ENCODE measurements around the gene ZNF789. TPM values are rescaled to one million over a fixed set of nuclear protein-coding genes. Genes with fewer than 3 reads are reported as not detected.
"Not testable (repeated sequence)": the region's sequence is repeated elsewhere in the genome, so short reads cannot be mapped to it uniquely, and the experiment has no call there.

ZNF789 gene
- total RNA-seq, 2 donors from 2014 or later, result 13.7 to 16.5 TPM

DNA sequence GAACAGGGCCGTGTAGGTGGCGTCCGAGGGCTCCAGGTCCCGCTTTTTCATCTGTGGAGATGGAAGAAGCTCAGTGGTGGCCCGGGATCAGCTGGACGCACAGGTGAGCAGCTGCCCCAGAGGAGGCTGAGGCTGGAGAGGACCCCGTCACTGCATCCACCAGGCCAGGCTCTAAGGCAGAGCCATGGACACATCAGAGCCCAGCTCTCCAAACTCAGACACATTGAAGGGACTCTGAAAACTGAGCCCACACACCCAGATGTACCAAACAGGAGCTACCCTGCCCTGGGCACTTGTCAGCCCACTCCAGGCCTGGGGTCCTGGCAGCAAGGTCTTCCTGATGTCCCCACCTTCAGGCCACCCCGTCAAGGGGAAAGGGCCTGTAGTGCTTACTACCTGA lies 42.9 kb upstream of the ZNF789 start:
- Histone ChIP-seq H3K9ac (ENCODE audit: extremely low read depth, low read length, poor library complexity, severe bottlenecking) (no peak overlapping the region), H3K4me3 (ENCODE audit: low read length) (no peak overlapping the region), H3K4me1 (ENCODE audit: control insufficient read depth, insufficient read depth, low read length) (peaks cover 8% of the 10 kb centered on the region), H3K9me3 (ENCODE audit: control insufficient read depth, low read length) (no peaks in the 10 kb centered on the region), H3K36me3 (ENCODE audit: control insufficient read depth, insufficient read depth, low read length) (peaks cover 60% of the 10 kb centered on the region), H3K27me3 (ENCODE audit: control insufficient read depth, insufficient read depth, low read length, poor library complexity, severe bottlenecking) (no peaks in the 10 kb centered on the region), H3K27ac (ENCODE audit: low read depth, low read length) (no peak overlapping the region)
- peaks cover 2% of the 10 kb centered on the region for H3K9me3 Mint-ChIP-seq
- DNase-seq, result no peak
- H3K36me3 Mint-ChIP-seq (ENCODE audit: low read depth), result peaks cover 75% of the 10 kb centered on the region
- 93 to 100% methylated on average over 8 of the region's 8 CpGs for WGBS, 2 experiments (ENCODE audit: insufficient coverage in 1 of 2, insufficient read length in 1 of 2)
- no peak overlapping the region for H3K4me3 Mint-ChIP-seq
- no peak overlapping the region for H3K27ac Mint-ChIP-seq
- H3K4me1 Mint-ChIP-seq, result peaks cover 10% of the 10 kb centered on the region
- TF ChIP-seq, protein P1, sequence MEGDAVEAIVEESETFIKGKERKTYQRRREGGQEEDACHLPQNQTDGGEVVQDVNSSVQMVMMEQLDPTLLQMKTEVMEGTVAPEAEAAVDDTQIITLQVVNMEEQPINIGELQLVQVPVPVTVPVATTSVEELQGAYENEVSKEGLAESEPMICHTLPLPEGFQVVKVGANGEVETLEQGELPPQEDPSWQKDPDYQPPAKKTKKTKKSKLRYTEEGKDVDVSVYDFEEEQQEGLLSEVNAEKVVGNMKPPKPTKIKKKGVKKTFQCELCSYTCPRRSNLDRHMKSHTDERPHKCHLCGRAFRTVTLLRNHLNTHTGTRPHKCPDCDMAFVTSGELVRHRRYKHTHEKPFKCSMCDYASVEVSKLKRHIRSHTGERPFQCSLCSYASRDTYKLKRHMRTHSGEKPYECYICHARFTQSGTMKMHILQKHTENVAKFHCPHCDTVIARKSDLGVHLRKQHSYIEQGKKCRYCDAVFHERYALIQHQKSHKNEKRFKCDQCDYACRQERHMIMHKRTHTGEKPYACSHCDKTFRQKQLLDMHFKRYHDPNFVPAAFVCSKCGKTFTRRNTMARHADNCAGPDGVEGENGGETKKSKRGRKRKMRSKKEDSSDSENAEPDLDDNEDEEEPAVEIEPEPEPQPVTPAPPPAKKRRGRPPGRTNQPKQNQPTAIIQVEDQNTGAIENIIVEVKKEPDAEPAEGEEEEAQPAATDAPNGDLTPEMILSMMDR (conservative IDR thresholded peaks at IDR 0.05), result no peak
- no peaks in the 10 kb centered on the region for H3K27me3 Mint-ChIP-seq (ENCODE audit: insufficient read depth)

DNA sequence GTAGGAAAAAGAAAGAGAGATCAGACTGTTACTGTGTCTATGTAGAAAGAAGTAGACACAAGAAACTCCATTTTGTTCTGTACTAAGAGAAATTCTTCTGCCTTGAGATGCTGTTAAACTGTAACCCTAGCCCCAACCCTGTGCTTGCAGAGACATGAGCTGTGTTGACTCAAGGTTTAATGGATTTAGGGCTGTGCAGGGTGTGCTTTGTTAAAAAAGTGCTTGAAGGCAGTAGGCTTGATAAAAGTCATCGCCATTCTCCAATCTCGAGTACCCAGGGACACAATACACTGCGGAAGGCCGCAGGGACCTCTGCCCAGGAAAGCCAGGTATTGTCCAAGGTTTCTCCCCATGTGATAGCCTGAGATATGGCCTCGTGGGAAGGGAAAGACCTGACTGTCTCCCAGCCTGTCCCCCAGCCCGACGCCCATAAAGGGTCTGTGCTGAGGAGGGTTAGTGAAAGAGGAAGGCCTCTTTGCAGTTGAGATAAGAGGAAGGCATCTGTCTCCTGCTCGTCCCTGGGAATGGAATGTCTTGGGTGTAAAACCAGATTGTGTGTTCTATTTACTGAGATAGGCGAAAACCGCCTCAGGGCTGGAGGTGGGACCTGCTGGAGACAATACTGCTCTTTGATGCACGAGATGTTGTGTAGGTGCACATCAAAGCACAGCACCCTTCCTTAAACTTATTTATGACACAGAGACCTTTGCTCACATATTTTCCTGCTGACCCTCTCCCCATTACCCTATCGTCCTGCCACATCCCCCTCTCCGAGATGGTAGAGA lies 40.7 kb upstream of the ZNF789 start:
- peak overlapping the region; percentile 57 for H3K27ac ChIP-seq (ENCODE audit: low read depth, low read length)
- H3K9me3 Mint-ChIP-seq; H3K9me3 ChIP-seq (ENCODE audit: control insufficient read depth, low read length); H3K27me3 Mint-ChIP-seq (ENCODE audit: insufficient read depth); H3K4me1 Mint-ChIP-seq; H3K4me1 ChIP-seq (ENCODE audit: control insufficient read depth, insufficient read depth, low read length); H3K27me3 ChIP-seq (ENCODE audit: control insufficient read depth, insufficient read depth, low read length, poor library complexity, severe bottlenecking); DNase-seq: not testable (repeated sequence)
- WGBS, 2 experiments (ENCODE audit: insufficient coverage in 1 of 2, insufficient read length in 1 of 2), result 64 to 81% methylated on average over 8 to 13 of the region's 13 CpGs
- Mint-ChIP-seq H3K4me3 (peak overlapping the region; percentile 14), H3K27ac (peak overlapping the region; percentile 94), H3K36me3 (ENCODE audit: low read depth) (peaks cover 66% of the 10 kb centered on the region)
- H3K36me3 ChIP-seq (ENCODE audit: control insufficient read depth, insufficient read depth, low read length), result peaks cover 60% of the 10 kb centered on the region
- peak overlapping the region; percentile 55 for H3K9ac ChIP-seq (ENCODE audit: extremely low read depth, low read length, poor library complexity, severe bottlenecking)
- H3K4me3 ChIP-seq (ENCODE audit: low read length), result peak overlapping the region; percentile 19

DNA sequence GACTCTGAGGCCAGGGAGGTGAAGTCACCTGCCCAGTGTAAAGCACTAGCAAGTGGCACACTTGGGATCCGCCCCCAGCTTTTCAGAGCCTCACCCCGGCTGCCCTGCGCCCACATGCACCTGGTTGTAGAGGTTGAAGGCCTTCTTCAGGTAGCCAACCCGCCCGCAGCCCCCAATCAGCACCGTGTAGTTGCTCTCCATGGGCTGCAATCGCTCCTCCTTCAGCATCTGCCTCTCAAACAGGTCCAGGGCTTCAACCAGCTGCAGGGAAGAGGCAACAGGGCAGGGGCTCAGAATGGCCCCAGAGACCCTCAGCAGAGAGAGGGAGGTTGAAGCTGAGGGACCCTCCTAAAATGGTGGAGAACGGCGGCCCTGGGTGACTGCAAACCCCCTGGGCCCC lies 39.5 kb upstream of the ZNF789 start:
- H3K9ac ChIP-seq (ENCODE audit: extremely low read depth, low read length, poor library complexity, severe bottlenecking), result no peak overlapping the region
- peak overlapping the region; percentile 19 for H3K4me3 ChIP-seq (ENCODE audit: low read length)
- no peaks in the 10 kb centered on the region for H3K27me3 Mint-ChIP-seq (ENCODE audit: insufficient read depth)
- H3K4me1 Mint-ChIP-seq, result peaks cover 10% of the 10 kb centered on the region
- WGBS, 2 experiments (ENCODE audit: insufficient coverage in 1 of 2, insufficient read length in 1 of 2), result 93 to 97% methylated on average over 4 to 9 of the region's 9 CpGs
- TF ChIP-seq, protein P1 (conservative IDR thresholded peaks at IDR 0.05), result no peak
- peaks cover 61% of the 10 kb centered on the region for H3K36me3 ChIP-seq (ENCODE audit: control insufficient read depth, insufficient read depth, low read length)
- no peaks in the 10 kb centered on the region for H3K9me3 Mint-ChIP-seq
- no peak overlapping the region for H3K27ac ChIP-seq (ENCODE audit: low read depth, low read length)
- DNase-seq, result no peak
- no peak overlapping the region for H3K4me3 Mint-ChIP-seq
- peaks cover 61% of the 10 kb centered on the region for H3K36me3 Mint-ChIP-seq (ENCODE audit: low read depth)
- H3K9me3 ChIP-seq (ENCODE audit: control insufficient read depth, low read length), result no peaks in the 10 kb centered on the region
- peaks cover 8% of the 10 kb centered on the region for H3K4me1 ChIP-seq (ENCODE audit: control insufficient read depth, insufficient read depth, low read length)
- no peaks in the 10 kb centered on the region for H3K27me3 ChIP-seq (ENCODE audit: control insufficient read depth, insufficient read depth, low read length, poor library complexity, severe bottlenecking)
- H3K27ac Mint-ChIP-seq, result peak overlapping the region; percentile 64

All from endodermal cell (in vitro differentiated cells).